Heart right ventricle (tissue), 16 donors: ENCODE measurements around the gene OMA1. TPM values are rescaled to one million over a fixed set of nuclear protein-coding genes. Genes with fewer than 3 reads are reported as not detected.
"Not testable (repeated sequence)": the region's sequence is repeated elsewhere in the genome, so short reads cannot be mapped to it uniquely, and the experiment has no call there.

Experiments used
- ATAC-seq, 8 donors: fragments of 200-7000 bp; cut with Tn5 transposase; one replicate each; pipeline ENCODE4 v1.9.1; 2020; ENCODE audit warnings: mild to moderate bottlenecking in 8 of 8, moderate library complexity in 8 of 8, moderate number of reproducible peaks in 1 of 8
- DNase-seq, 2 donors: peaks; one replicate each; pipeline ENCODE4 v3.0.0-alpha.2; 2020
- H3K27ac ChIP-seq, 10 donors: fragments of 200-600 bp; sonication (generic) in 2 of 10; one replicate each; pipeline versions ENCODE4 v1.5.0 to v1.8.0; 2020 to 2022; ENCODE audit warnings: mild to moderate bottlenecking in 3 of 10
- H3K27me3 ChIP-seq, 7 donors: fragments of 200-600 bp; one replicate each; pipeline ENCODE4 v1.8.0; 2021 to 2022; ENCODE audit warnings: mild to moderate bottlenecking in 2 of 7
- H3K36me3 ChIP-seq, 9 donors: fragments of 200-600 bp; sonication (generic) in 1 of 9; one replicate each; pipeline versions ENCODE4 v1.5.0 to v1.8.0; 2020 to 2022; ENCODE audit warnings: mild to moderate bottlenecking in 2 of 9
- H3K4me1 ChIP-seq, 9 donors: fragments of 200-600 bp; sonication (generic) in 1 of 9; one replicate each; pipeline versions ENCODE4 v1.5.0 to v1.8.0; 2020 to 2022; ENCODE audit warnings: mild to moderate bottlenecking in 4 of 9
- H3K4me3 ChIP-seq, 10 donors: fragments of 200-600 bp; sonication (generic) in 2 of 10; one replicate each; pipeline versions ENCODE4 v1.5.0 to v1.8.0; 2020 to 2022; ENCODE audit warnings: mild to moderate bottlenecking in 7 of 10, moderate library complexity in 2 of 10
- H3K9me3 ChIP-seq, 11 donors: fragments of 200-600 bp in 10 of 11; sonication (generic) in 2 of 11; one replicate each; pipeline versions ENCODE4 v1.5.0 to v1.8.0; 2013 to 2022; ENCODE audit warnings: mild to moderate bottlenecking in 2 of 11, control low read depth in 1 of 11, moderate library complexity in 1 of 11
- WGBS, 2 donors: extraction: QIAGEN DNeasy Blood & Tissue Kit; methylation state at CpG; one replicate each; pipeline ENCODE4 v1.1.7; 2013; ENCODE audit warnings: inconsistent platforms in 1 of 2; 5-methylcytosine and 5-hydroxymethylcytosine counted together
- intact Hi-C, 10 donors: fragments of 100-400 bp; cut with DNase I; formaldehyde crosslinking; loops; one replicate each; pipeline versions ENCODE4 v1.11.1 to v1.14.2; 2022
- polyA plus RNA-seq, 2 donors: library from polyadenylated mRNA; stranded (reverse); fragments of 200-250 nt; gene quantifications; one replicate each; pipeline ENCODE4 v1.2.3, GENCODE V29; 2013
- total RNA-seq, 10 donors: library from RNA; stranded (reverse); fragmentation: NEBNext Ultra II Directional in 3 of 10; extraction: Animal tissue kit (Norgen Biotek cat#: 25700) in 3 of 10; gene quantifications; one replicate each; pipeline versions ENCODE4 v1.2.1 to v1.2.4, GENCODE V29; 2021 to 2023
- TF ChIP-seq, protein P1 (sequence below), 9 donors: fragments of 200-600 bp; sonication (generic) in 2 of 9; IDR thresholded peaks; one replicate each; pipeline versions ENCODE4 v1.5.0 to v1.8.0; 2021 to 2022; ENCODE audit warnings: antibody characterized with exemption in 9 of 9, mild to moderate bottlenecking in 5 of 9, moderate library complexity in 1 of 9
- donor health status: Arrhythmogenic right ventricular cardiomyopathy.
- donor health status: ischemic (EF 13 %, LVEDD 7.1; RV severe dilation, severe dysfunction).
- donor health status: healthy with polysubstance abuse.
- donor health status: DM: no; HTN: yes; CAD: no.
- donor health status: DM: no; HTN: no; CAD: no.
- donor health status: ischemic (EF 25% LVEDD 6.9; RV normal size, moderate dysfunction).
- donor health status: ischemic (EF 25% LVEDD 5.7; RV mildly dilated, moderate dysfunction).
- donor health status: healthy.
- donor health status: DM: yes; HTN: yes; CAD: no.
- donor health status: Ischemic cardiomyopathy.
- donor health status: ischemic (EF 35%, LVEDD 5.7; RV mildly dilated, moderate dysfunction).
- donor health status: nonischemic (EF 11% LVEDD 7.7; RV severe dilation, severe dysfunction).
- donor health status: DM: yes; HTN: yes; CAD: no.
- donor health status: PGD.
- donor health status: ischemic (EF 29% LVEDD 5.4; RV normal size, mild dysfunction).
- donor health status: nonischemic (EF 23%, LVEDD 6.1; RV moderate dilation, normal function).

OMA1 gene
- total and polyA plus RNA-seq, 12 donors, result 8.2 to 50.9 (median 34.1) TPM

DNA sequence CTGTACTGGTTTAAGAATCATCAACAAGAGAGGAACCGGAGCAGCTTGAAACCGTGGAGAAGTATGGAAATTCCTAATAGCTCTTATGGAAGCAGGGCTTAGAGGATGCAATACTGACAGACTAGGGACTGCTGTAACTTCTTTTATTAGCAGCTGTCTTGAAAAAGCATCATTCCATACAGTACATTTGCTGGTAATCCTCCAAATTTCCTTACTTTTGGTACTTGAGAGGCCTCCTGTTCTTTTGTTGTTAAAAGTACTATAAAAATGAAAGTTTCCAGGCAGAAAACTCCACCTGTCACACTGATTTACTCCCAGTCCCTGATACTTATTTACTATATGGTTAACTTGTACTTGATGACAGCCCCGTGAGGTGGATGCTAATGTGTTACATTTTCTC lies 7.7 kb downstream of the OMA1 start:
- intact Hi-C loops, result no loop called here
- Histone ChIP-seq H3K4me1 (no peaks in the 10 kb centered on the region), H3K27ac (no peak overlapping the region), H3K27me3 (no peaks in the 10 kb centered on the region), H3K36me3 (peaks cover 0 to 26% (median 0%) of the 10 kb centered on the region in 9 donors), H3K9me3 (no peaks in the 10 kb centered on the region), H3K4me3 (no peak overlapping the region)
- DNase-seq (no peak), ATAC-seq (no peak)
- TF ChIP-seq, protein P1, sequence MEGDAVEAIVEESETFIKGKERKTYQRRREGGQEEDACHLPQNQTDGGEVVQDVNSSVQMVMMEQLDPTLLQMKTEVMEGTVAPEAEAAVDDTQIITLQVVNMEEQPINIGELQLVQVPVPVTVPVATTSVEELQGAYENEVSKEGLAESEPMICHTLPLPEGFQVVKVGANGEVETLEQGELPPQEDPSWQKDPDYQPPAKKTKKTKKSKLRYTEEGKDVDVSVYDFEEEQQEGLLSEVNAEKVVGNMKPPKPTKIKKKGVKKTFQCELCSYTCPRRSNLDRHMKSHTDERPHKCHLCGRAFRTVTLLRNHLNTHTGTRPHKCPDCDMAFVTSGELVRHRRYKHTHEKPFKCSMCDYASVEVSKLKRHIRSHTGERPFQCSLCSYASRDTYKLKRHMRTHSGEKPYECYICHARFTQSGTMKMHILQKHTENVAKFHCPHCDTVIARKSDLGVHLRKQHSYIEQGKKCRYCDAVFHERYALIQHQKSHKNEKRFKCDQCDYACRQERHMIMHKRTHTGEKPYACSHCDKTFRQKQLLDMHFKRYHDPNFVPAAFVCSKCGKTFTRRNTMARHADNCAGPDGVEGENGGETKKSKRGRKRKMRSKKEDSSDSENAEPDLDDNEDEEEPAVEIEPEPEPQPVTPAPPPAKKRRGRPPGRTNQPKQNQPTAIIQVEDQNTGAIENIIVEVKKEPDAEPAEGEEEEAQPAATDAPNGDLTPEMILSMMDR (IDR thresholded peaks at IDR 0.05), result no peak
- WGBS, 2 donors, result 90 to 92% methylated on average over 3 of the region's 3 CpGs

DNA sequence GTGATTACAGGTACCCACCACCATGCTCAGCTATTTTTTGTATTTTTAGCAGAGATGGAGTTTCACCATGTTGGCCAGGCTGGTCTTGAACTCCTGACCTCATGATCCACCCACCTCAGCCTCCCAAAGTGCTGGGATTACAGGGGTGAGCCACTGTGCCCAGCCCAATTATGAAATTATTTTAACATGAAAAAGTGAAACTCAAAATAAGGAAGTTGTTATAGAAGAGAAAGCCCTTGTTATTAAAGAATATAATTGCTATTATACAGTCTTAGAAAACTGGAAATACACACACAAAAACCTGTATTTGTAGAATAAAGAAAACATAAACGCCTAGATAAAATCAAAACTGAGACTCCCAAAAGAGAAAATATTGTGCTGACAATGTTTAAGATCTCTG lies 14.7 kb downstream of the OMA1 start:
- H3K4me1 ChIP-seq, H3K27me3 ChIP-seq, H3K27ac ChIP-seq, H3K9me3 ChIP-seq, ATAC-seq, H3K4me3 ChIP-seq, DNase-seq, intact Hi-C loops: not testable (repeated sequence)
- 90 to 95% methylated on average over 1 of the region's 1 CpG for WGBS, 2 donors
- H3K36me3 ChIP-seq, result peaks cover 0 to 40% (median 3%) of the 10 kb centered on the region in 9 donors

DNA sequence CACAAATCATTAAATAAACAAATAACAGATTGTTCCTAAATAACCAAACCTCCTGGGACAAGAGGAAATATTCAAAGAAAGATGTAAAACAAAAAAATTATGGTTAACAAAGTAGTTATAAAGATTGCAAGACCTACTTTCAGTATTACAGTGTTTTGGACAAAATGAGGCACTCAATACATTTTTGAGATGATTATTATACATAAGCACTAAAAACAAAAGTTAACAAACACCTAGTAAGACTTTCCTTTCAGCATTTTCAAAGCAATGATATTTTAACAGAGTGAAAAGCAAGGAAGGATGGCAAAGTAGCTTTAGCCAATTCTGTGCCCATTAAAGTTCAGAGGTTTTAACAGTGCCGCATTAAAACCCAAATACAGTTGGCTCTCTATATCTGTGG lies 17.2 kb downstream of the OMA1 start:
- Histone ChIP-seq H3K36me3 (peaks cover 0 to 60% (median 6%) of the 10 kb centered on the region in 9 donors), H3K4me1 (peaks cover 0 to 11% (median 0%) of the 10 kb centered on the region in 9 donors), H3K4me3 (no peak overlapping the region), H3K27me3 (no peaks in the 10 kb centered on the region), H3K27ac (no peak overlapping the region), H3K9me3 (no peaks in the 10 kb centered on the region)
- DNase-seq (no peak), ATAC-seq (no peak)
- intact Hi-C loops, result no loop called here
- TF ChIP-seq, protein P1 (IDR thresholded peaks at IDR 0.05), result no peak
- WGBS, 2 donors, result 97 to 98% methylated on average over 1 of the region's 1 CpG

DNA sequence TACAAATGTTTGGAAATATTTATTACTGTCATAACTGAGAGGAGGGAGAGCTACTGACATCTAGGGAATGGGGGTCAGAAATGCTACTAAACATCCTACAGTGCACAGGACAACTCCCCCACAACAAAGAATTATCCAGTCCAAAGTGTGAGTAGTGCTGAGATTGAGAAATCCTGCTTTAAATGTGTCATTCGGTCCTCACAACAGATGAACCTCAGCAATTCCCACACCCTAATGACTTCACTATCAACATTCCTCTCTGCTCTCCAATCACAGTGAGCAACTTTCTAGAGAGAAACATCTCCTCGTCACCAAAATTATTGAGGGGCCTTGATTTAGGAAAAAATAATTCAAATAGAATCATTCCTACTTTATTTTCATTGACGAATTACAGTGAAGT lies 18.0 kb downstream of the OMA1 start:
- H3K4me1 ChIP-seq, result peaks cover 0 to 11% (median 0%) of the 10 kb centered on the region in 9 donors
- no peaks in the 10 kb centered on the region for H3K9me3 ChIP-seq
- peaks cover 0 to 60% (median 6%) of the 10 kb centered on the region in 9 donors for H3K36me3 ChIP-seq
- peak in 1 of 8 donors; percentile 58 for ATAC-seq
- no peaks in the 10 kb centered on the region for H3K27me3 ChIP-seq
- H3K4me3 ChIP-seq, result no peak overlapping the region
- DNase-seq, result no peak
- no peak overlapping the region for H3K27ac ChIP-seq
- WGBS, 2 donors, result 67 to 71% methylated on average over 3 of the region's 3 CpGs
- TF ChIP-seq, protein P1 (IDR thresholded peaks at IDR 0.05), result no peak
- intact Hi-C loops, result no loop called here

DNA sequence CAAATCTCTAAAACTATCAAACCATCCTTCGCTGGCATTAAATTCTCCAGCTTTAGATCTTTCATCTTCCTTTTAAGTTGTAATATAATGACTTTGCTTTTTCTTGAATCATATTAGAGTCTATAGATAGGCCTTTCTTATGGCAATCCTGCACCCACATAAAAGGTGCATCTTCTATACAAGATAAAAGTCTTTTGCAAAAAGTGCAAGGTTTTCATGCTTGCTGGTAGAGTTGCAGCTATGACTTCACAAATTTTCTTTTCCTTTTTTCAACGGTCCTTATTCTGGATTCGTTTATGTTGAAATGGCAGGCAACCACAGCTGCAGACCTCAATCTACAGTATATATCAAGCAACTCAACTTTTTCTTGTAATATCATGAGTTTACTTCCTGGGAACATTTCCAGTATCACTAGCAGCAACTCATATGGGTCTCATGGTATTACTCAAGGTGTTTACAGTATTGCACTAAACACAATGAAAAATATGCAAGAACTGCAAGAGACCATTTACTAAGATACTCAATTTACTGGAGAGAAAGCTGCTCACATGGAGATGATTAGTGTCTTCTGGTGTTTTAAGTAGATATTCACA lies 22.1 kb downstream of the OMA1 start:
- no peak overlapping the region for H3K4me3 ChIP-seq
- H3K9me3 ChIP-seq, result no peaks in the 10 kb centered on the region
- TF ChIP-seq, protein P1 (IDR thresholded peaks at IDR 0.05), result no peak

More for the DNA sequence above, 22.1 kb downstream of the OMA1 start:
- DNase-seq (no peak), ATAC-seq (no peak)
- intact Hi-C loops, result loop anchor here in 1 of 10 donors (5.0 kb wide), 1 partner anchor 118 kb away; no protein-coding TSS in a partner anchor
- Histone ChIP-seq H3K36me3 (peaks cover 0 to 72% (median 6%) of the 10 kb centered on the region in 9 donors), H3K4me1 (peaks cover 0 to 11% (median 0%) of the 10 kb centered on the region in 9 donors), H3K27me3 (no peaks in the 10 kb centered on the region), H3K27ac (no peak overlapping the region)
- 80 to 87% methylated on average over 3 of the region's 3 CpGs for WGBS, 2 donors
